ENCODE measurements around the gene PLVAP.

- TF ChIP-seq POLR2AphosphoS5 (IDR thresholded peaks at IDR 0.05; ENCODE audit: low read depth, low read length) = no peak
- no peak for TF ChIP-seq REST (IDR thresholded peaks at IDR 0.05; ENCODE audit: insufficient read depth in 1 of 2, low read depth in 2 of 2, low read length in 2 of 2)
- no peak for TF ChIP-seq SIN3A (IDR thresholded peaks at IDR 0.05; ENCODE audit: borderline replicate concordance, insufficient read depth, low read length)
- no peak for TF ChIP-seq TAF1 (IDR thresholded peaks at IDR 0.05; ENCODE audit: borderline replicate concordance, insufficient read depth, low read length)
- no peak for TF ChIP-seq FOXP2 (optimal IDR thresholded peaks at IDR 0.05; ENCODE audit: borderline replicate concordance, extremely low read depth, extremely low read length, insufficient read depth)
Observed at GRCh38 chr19:17333611-17334413, 43.3 kb downstream of the PLVAP start.
